Calu3 (cell line): Measurements from ENCODE around the gene RNF217. TPM values are rescaled to one million over a fixed set of nuclear protein-coding genes. Genes with fewer than 3 reads are reported as not detected.
A peak's percentile ranks its signal among the peaks of the same experiment; 100 is the strongest.
"Not testable (repeated sequence)": the region's sequence is repeated elsewhere in the genome, so short reads cannot be mapped to it uniquely, and the experiment has no call there.

Experiments
- BruUV-seq: library from RNA; stranded (reverse); fragments of 400-500 nt; replicated peaks from 2 replicates; lab custom pipeline; 2021; lab: Mats Ljungman, UMichigan
- CTCF ChIA-PET: fragments of 300-600 bp; sonication (Branson Sonifier 250); formaldehyde crosslinking; loops from one replicate; lab custom pipeline; 2022; ENCODE audit warnings: antibody characterized with exemption; lab: Charles Lee
- DNase-seq: peaks from one replicate; pipeline ENCODE4 v3.0.0; 2022
- H3K27ac Mint-ChIP-seq: one replicate; pipeline ENCODE4 v1.8.0; 2022; ENCODE audit warnings: mixed read lengths; ENCODE audit not compliant: unreplicated experiment
- H3K27me3 Mint-ChIP-seq: one replicate; pipeline ENCODE4 v1.8.0; 2022; ENCODE audit warnings: mixed read lengths; ENCODE audit not compliant: unreplicated experiment
- H3K36me3 Mint-ChIP-seq: one replicate; pipeline ENCODE4 v1.8.0; 2022; ENCODE audit warnings: mild to moderate bottlenecking, moderate library complexity, mixed read lengths; ENCODE audit not compliant: insufficient read depth, unreplicated experiment
- H3K4me1 Mint-ChIP-seq: one replicate; pipeline ENCODE4 v1.8.0; 2022; ENCODE audit warnings: mild to moderate bottlenecking, low read depth, mixed read lengths; ENCODE audit not compliant: unreplicated experiment
- H3K4me3 Mint-ChIP-seq: one replicate; pipeline ENCODE4 v1.8.0; 2022; ENCODE audit warnings: mild to moderate bottlenecking, low read depth, moderate library complexity, mixed read lengths; ENCODE audit not compliant: unreplicated experiment
- H3K9me3 Mint-ChIP-seq: one replicate; pipeline ENCODE4 v1.8.0; 2022; ENCODE audit warnings: low read depth, mixed read lengths; ENCODE audit not compliant: unreplicated experiment
- intact Hi-C: fragments of 100-400 bp; cut with micrococcal nuclease; formaldehyde crosslinking; loops from one replicate; pipeline ENCODE4 v1.10.0; 2022; ENCODE audit not compliant: unreplicated experiment
- total RNA-seq: library from RNA; stranded (reverse); gene quantifications from 2 replicates; pipeline ENCODE4 v1.2.3, GENCODE V29; 2022
- TF ChIP-seq, protein P1 (sequence below): fragments of 200-600 bp; IDR thresholded peaks from one replicate; pipeline ENCODE4 v1.8.0; 2022; ENCODE audit warnings: antibody characterized with exemption; ENCODE audit not compliant: unreplicated experiment

RNF217 gene
- total RNA-seq, 1 experiment from 2014 or later = 15.4 TPM

DNA sequence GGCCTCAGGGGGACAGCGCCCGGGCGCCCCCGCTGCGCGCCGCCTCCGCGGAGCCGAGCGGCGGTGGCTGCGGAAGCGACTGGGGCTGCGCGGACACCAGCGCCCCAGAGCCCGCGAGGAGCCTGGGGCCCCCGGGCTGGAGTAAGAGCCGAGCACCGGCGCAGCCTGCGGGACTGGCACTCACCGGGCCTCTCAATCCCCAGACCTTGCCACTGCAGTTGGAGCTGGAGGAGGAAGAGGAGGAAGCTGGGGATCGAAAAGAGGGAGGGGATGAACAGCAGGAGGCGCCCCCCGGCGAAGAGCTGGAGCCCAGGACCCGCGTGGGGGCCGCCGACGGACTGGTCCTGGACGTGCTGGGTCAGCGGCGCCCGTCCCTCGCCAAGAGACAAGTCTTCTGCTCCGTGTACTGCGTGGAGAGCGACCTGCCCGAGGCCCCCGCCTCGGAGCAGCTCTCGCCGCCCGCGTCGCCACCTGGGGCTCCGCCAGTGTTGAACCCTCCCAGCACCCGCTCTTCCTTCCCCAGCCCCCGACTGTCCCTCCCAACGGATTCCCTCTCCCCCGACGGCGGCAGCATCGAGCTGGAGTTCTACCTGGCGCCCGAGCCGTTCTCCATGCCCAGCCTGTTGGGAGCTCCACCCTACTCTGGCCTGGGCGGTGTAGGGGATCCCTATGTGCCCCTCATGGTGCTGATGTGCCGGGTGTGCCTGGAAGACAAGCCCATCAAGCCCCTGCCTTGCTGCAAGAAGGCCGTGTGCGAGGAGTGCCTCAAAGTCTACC, 590 bp downstream of the RNF217 start:
- Mint-ChIP-seq H3K27ac (peak overlapping the region; percentile 88), H3K4me3 (peak overlapping the region; percentile 92), H3K4me1 (peaks cover 25% of the 10 kb centered on the region), H3K27me3 (no peaks in the 10 kb centered on the region), H3K9me3 (no peaks in the 10 kb centered on the region), H3K36me3 (peaks cover 33% of the 10 kb centered on the region)
- DNase-seq = peak; percentile 50
- no TSS peak for BruUV-seq
- intact Hi-C loops = loop anchor here (5.0 kb wide), 1 partner anchor 39 kb away; no protein-coding TSS in a partner anchor
- TF ChIP-seq, protein P1, sequence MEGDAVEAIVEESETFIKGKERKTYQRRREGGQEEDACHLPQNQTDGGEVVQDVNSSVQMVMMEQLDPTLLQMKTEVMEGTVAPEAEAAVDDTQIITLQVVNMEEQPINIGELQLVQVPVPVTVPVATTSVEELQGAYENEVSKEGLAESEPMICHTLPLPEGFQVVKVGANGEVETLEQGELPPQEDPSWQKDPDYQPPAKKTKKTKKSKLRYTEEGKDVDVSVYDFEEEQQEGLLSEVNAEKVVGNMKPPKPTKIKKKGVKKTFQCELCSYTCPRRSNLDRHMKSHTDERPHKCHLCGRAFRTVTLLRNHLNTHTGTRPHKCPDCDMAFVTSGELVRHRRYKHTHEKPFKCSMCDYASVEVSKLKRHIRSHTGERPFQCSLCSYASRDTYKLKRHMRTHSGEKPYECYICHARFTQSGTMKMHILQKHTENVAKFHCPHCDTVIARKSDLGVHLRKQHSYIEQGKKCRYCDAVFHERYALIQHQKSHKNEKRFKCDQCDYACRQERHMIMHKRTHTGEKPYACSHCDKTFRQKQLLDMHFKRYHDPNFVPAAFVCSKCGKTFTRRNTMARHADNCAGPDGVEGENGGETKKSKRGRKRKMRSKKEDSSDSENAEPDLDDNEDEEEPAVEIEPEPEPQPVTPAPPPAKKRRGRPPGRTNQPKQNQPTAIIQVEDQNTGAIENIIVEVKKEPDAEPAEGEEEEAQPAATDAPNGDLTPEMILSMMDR = no peak
- CTCF ChIA-PET = interaction anchor here (2.9 kb wide), 1 partner anchor 151 kb away, joined by 10 read pairs; no protein-coding TSS in a partner anchor

DNA sequence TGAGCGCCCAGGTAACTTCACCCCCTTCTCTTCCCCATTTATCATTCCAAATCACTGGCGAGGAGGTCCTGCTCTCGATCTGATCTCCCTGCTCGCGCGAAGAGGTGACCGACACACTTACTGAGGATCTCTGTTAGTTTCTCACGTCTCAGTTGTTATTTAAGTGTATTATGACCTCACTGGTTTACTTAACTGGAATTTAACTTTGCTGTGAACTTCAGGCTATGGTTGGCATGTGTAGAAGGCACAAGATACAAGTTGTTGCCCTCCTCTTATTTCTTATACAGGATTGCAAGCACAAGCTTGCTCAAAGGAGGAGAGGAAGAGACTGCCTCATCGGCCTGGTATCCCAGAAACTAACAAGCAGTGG, 1.2 kb downstream of the RNF217 start:
- Mint-ChIP-seq H3K36me3 (peaks cover 33% of the 10 kb centered on the region), H3K4me1 (peaks cover 25% of the 10 kb centered on the region), H3K27me3 (no peaks in the 10 kb centered on the region), H3K27ac (peak overlapping the region; percentile 88), H3K4me3 (peak overlapping the region; percentile 92), H3K9me3 (no peaks in the 10 kb centered on the region)
- DNase-seq = no peak
- CTCF ChIA-PET = interaction anchor here (2.9 kb wide), 1 partner anchor 151 kb away, joined by 10 read pairs; no protein-coding TSS in a partner anchor
- intact Hi-C loops = loop anchor here (5.0 kb wide), 1 partner anchor 39 kb away; no protein-coding TSS in a partner anchor
- BruUV-seq = no TSS peak
- TF ChIP-seq, protein P1 = no peak

DNA sequence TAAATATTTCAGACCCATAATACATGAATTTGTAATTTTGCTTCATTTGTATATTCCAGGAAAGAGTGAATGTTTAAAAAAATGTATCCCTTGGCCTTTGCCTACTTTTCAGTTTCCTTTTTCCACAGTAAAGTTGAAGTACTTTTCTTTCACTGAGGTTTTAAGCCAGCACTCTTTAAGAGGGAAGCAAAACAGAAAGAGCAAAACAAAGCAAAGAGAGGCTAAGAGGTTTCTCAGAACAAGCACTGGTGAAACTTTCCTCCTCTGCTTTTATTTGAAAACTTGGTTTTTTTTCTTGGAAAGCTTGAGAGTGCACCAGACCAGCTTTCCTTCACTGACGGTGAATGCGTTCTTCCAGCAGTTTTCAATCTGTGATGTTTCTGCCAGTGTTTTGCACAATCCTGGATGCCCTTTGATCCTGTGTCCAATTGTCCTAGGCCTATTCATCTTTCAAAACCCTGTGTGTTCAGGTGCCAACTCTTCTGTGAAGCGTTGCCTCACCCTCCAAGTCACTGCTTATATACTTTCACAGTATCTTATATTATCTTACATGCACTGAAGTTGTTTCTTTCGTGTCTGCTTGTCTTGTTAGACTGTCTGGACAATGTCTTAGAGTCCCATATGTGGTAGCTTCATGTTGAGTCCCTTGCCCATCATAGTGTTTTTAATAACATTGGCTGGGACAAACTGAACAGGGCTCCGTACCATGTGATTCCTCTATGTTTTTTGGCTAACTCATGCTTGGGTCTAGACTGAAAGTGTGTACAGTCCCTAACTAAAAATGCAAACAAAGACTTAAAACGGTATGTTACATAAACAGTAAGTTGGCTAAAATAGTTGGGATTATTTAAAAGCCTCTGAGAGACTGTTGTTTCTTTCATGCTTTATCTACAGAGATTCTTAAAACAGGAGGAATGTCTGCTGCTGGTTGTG, 1.9 kb downstream of the RNF217 start:
- H3K27ac Mint-ChIP-seq = peak overlapping the region; percentile 88
- peaks cover 25% of the 10 kb centered on the region for H3K4me1 Mint-ChIP-seq
- CTCF ChIA-PET = interaction anchor here (2.9 kb wide), 1 partner anchor 150 kb away, joined by 10 read pairs; no protein-coding TSS in a partner anchor
- intact Hi-C loops = loop anchor here (5.0 kb wide), 1 partner anchor 38 kb away; no protein-coding TSS in a partner anchor
- TF ChIP-seq, protein P1 = no peak
- H3K36me3 Mint-ChIP-seq = peaks cover 33% of the 10 kb centered on the region
- BruUV-seq = TSS peak; percentile 41
- peak overlapping the region; percentile 92 for H3K4me3 Mint-ChIP-seq
- no peaks in the 10 kb centered on the region for H3K27me3 Mint-ChIP-seq
- no peak for DNase-seq
- no peaks in the 10 kb centered on the region for H3K9me3 Mint-ChIP-seq

DNA sequence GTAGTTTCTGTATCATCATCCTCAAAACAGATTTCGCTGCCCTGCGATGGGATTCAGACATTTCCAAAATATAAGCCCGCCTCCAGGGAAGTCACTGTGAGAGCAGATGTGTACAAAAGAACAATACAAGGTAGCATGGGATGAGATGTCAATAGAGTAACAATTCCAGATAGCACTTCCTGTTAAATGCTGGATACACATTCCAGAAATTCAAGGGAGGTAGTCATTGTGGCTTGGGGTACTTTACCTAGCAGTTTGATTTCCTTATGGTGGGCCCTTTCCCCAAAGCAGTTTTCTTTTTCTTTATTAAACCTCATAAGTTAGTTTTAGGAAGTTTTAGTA, 2.5 kb downstream of the RNF217 start:
- peak overlapping the region; percentile 92 for H3K4me3 Mint-ChIP-seq

DNA sequence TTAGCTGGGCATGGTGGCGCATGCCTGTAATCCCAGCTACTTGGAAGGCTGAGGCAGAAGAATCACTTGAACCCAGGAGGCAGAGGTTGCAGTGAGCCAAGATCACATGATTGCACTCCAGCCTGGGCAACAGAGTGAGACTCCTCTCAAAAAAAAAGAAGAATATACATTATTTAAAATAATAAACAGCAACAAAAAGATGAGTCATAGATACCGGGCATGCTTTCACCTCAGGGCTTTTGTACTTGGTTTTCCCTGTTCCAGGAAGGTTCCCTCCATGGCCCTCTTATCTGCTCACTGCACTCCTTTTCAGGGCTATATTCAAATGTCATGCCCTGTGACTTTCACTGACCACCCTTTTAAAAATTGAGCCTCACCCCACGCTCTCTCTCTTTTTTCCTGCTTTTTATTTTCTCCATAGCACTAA, 3.2 kb downstream of the RNF217 start:
- H3K27ac Mint-ChIP-seq, BruUV-seq, H3K9me3 Mint-ChIP-seq, CTCF ChIA-PET, intact Hi-C loops, H3K27me3 Mint-ChIP-seq, DNase-seq: not testable (repeated sequence)
- peaks cover 25% of the 10 kb centered on the region for H3K4me1 Mint-ChIP-seq
- H3K36me3 Mint-ChIP-seq = peaks cover 33% of the 10 kb centered on the region
- peak overlapping the region; percentile 41 for H3K4me3 Mint-ChIP-seq

More for the DNA sequence above, 2.5 kb downstream of the RNF217 start:
- Mint-ChIP-seq H3K27ac (no peak overlapping the region), H3K4me1 (peaks cover 25% of the 10 kb centered on the region), H3K27me3 (no peaks in the 10 kb centered on the region), H3K9me3 (no peaks in the 10 kb centered on the region), H3K36me3 (peaks cover 33% of the 10 kb centered on the region)
- no TSS peak for BruUV-seq
- CTCF ChIA-PET = no interaction called here
- intact Hi-C loops = loop anchor here (5.0 kb wide), 1 partner anchor 38 kb away; no protein-coding TSS in a partner anchor
- DNase-seq = no peak
- TF ChIP-seq, protein P1 = no peak
